GM18498 (cell line): ENCODE measurements around the gene SLC39A11.
"Not testable (repeated sequence)": the region's sequence is repeated elsewhere in the genome, so short reads cannot be mapped to it uniquely, and the experiment has no call there.

Source experiments
- ATAC-seq: cut with Tn5 transposase; IDR thresholded peaks from one replicate; pipeline ENCODE4 v1.9.1; 2021; ENCODE audit warnings: mild to moderate bottlenecking, moderate library complexity; ENCODE audit not compliant: unreplicated experiment

Gene SLC39A11

GRCh38 chr17:72766761-72767356 lies 325.6 kb downstream of the SLC39A11 start:
- ATAC-seq = no peak

GRCh38 chr17:72765368-72766153 lies 326.9 kb downstream of the SLC39A11 start:
- no peak for ATAC-seq

- ATAC-seq = no peak
These were observed 327.9 kb downstream of the SLC39A11 start for GRCh38 chr17:72764632-72765041.

- no peak for ATAC-seq
These were observed 328.5 kb downstream of the SLC39A11 start for GRCh38 chr17:72763981-72764380.

- not testable (repeated sequence) for ATAC-seq
These were observed 330.5 kb downstream of the SLC39A11 start for GRCh38 chr17:72761893-72762575.

GRCh38 chr17:72761431-72761830 lies 331.1 kb downstream of the SLC39A11 start:
- no peak for ATAC-seq

GRCh38 chr17:72760368-72760767 lies 332.1 kb downstream of the SLC39A11 start:
- no peak for ATAC-seq

- no peak for ATAC-seq
These were observed 333.2 kb downstream of the SLC39A11 start for GRCh38 chr17:72759301-72759700.

- no peak for ATAC-seq
These were observed 336.2 kb downstream of the SLC39A11 start for GRCh38 chr17:72756256-72756655.

GRCh38 chr17:72754513-72754912 lies 338.0 kb downstream of the SLC39A11 start:
- no peak for ATAC-seq

GRCh38 chr17:72751746-72752145 lies 340.7 kb downstream of the SLC39A11 start:
- ATAC-seq = no peak

- ATAC-seq = no peak
These were observed 343.3 kb downstream of the SLC39A11 start for GRCh38 chr17:72749119-72749572.

- no peak for ATAC-seq
These were observed 345.0 kb downstream of the SLC39A11 start for GRCh38 chr17:72747501-72747900.

- no peak for ATAC-seq
These were observed 347.2 kb downstream of the SLC39A11 start for GRCh38 chr17:72745241-72745640.

GRCh38 chr17:72743037-72743467 lies 349.4 kb downstream of the SLC39A11 start:
- no peak for ATAC-seq

- ATAC-seq = no peak
These were observed 355.3 kb downstream of the SLC39A11 start for GRCh38 chr17:72737151-72737690.

GRCh38 chr17:72735592-72735991 lies 356.9 kb downstream of the SLC39A11 start:
- ATAC-seq = no peak

GRCh38 chr17:72735048-72735447 lies 357.4 kb downstream of the SLC39A11 start:
- no peak for ATAC-seq

GRCh38 chr17:72734613-72735012 lies 357.9 kb downstream of the SLC39A11 start:
- ATAC-seq = no peak

- no peak for ATAC-seq
These were observed 358.7 kb downstream of the SLC39A11 start for GRCh38 chr17:72733619-72734282.
